ENCODE data around the gene DOCK4.

Gene DOCK4

GRCh38 chr7:111951052-111951451, 255.1 kb downstream of the DOCK4 start:
- TF ChIP-seq CTCF (IDR thresholded peaks at IDR 0.05; ENCODE audit: insufficient read depth, low read length): no peak
- no peak for TF ChIP-seq POLR2AphosphoS5 (IDR thresholded peaks at IDR 0.05; ENCODE audit: low read depth)
- no peak for TF ChIP-seq SPI1 (IDR thresholded peaks at IDR 0.05; ENCODE audit: borderline replicate concordance, low read depth)
- no peak for TF ChIP-seq GABPA (IDR thresholded peaks at IDR 0.05; ENCODE audit: low read depth)
- TF ChIP-seq REST (IDR thresholded peaks at IDR 0.05; ENCODE audit: insufficient replicate concordance, low read depth): no peak
- H3K4me3 ChIP-seq (replicated peaks; ENCODE audit: insufficient read depth, low read length): no peak overlapping the region
- no peak for DNase-seq (ENCODE audit: low read depth in 1 of 2, low spot score in 1 of 2)
- no peaks in the 10 kb centered on the region for H3K27me3 ChIP-seq (ENCODE audit: insufficient read depth, poor library complexity, severe bottlenecking)
- no peak overlapping the region for H3K27ac ChIP-seq (replicated peaks)

GRCh38 chr7:111942450-111943081, 263.6 kb downstream of the DOCK4 start:
- TF ChIP-seq CTCF (IDR thresholded peaks at IDR 0.05; ENCODE audit: insufficient read depth, low read length) (no peak), POLR2AphosphoS5 (IDR thresholded peaks at IDR 0.05; ENCODE audit: low read depth) (no peak), SPI1 (IDR thresholded peaks at IDR 0.05; ENCODE audit: borderline replicate concordance, low read depth) (no peak)
- H3K27ac ChIP-seq (replicated peaks): no peak overlapping the region
- H3K27me3 ChIP-seq (ENCODE audit: insufficient read depth, poor library complexity, severe bottlenecking): no peaks in the 10 kb centered on the region
- no peak for DNase-seq (ENCODE audit: low read depth in 1 of 2, low spot score in 1 of 2)
- no peak overlapping the region for H3K4me3 ChIP-seq (replicated peaks; ENCODE audit: insufficient read depth, low read length)

- H3K27ac ChIP-seq (replicated peaks): no peak overlapping the region
- H3K27me3 ChIP-seq (ENCODE audit: insufficient read depth, poor library complexity, severe bottlenecking): no peaks in the 10 kb centered on the region
- no peak for TF ChIP-seq POLR2AphosphoS5 (IDR thresholded peaks at IDR 0.05; ENCODE audit: low read depth)
- TF ChIP-seq REST (IDR thresholded peaks at IDR 0.05; ENCODE audit: insufficient replicate concordance, low read depth): no peak
- TF ChIP-seq GABPA (IDR thresholded peaks at IDR 0.05; ENCODE audit: low read depth): no peak
- TF ChIP-seq SPI1 (IDR thresholded peaks at IDR 0.05; ENCODE audit: borderline replicate concordance, low read depth): no peak
- H3K4me3 ChIP-seq (replicated peaks; ENCODE audit: insufficient read depth, low read length): no peak overlapping the region
- no peak for DNase-seq (ENCODE audit: low read depth in 1 of 2, low spot score in 1 of 2)
These were observed 269.0 kb downstream of the DOCK4 start for GRCh38 chr7:111937163-111937562.

- Histone ChIP-seq H3K27ac (replicated peaks) (no peak overlapping the region), H3K4me3 (replicated peaks; ENCODE audit: insufficient read depth, low read length) (no peak overlapping the region), H3K27me3 (ENCODE audit: insufficient read depth, poor library complexity, severe bottlenecking) (no peaks in the 10 kb centered on the region)
- TF ChIP-seq REST (IDR thresholded peaks at IDR 0.05; ENCODE audit: insufficient replicate concordance, low read depth) (no peak), SPI1 (IDR thresholded peaks at IDR 0.05; ENCODE audit: borderline replicate concordance, low read depth) (no peak), GABPA (IDR thresholded peaks at IDR 0.05; ENCODE audit: low read depth) (no peak)
- no peak for DNase-seq (ENCODE audit: low read depth in 1 of 2, low spot score in 1 of 2)
These were observed 272.6 kb downstream of the DOCK4 start for GRCh38 chr7:111933609-111934008.
